22Rv1 (cell line): Measurements from ENCODE around the gene RASA3.

Source experiments
- H3K27ac ChIP-seq: fragments of 450-650 bp; 2 replicates; pipeline ENCODE4 v1.5.1; 2017
- CTCF ChIP-seq: fragments of 450-650 bp; IDR thresholded peaks from 2 replicates; pipeline ENCODE4 v1.5.1; 2017; ENCODE audit warnings: mild to moderate bottlenecking
- ZFX ChIP-seq: fragments of 450-650 bp; IDR thresholded peaks from 2 replicates; pipeline ENCODE4 v1.6.1; 2017; ENCODE audit warnings: antibody characterized with exemption, borderline replicate concordance

RASA3 gene

GRCh38 chr13:113997845-113998751 is 134.3 kb downstream of the RASA3 start:
- TF ChIP-seq CTCF, result no peak
- TF ChIP-seq ZFX, result no peak
- H3K27ac ChIP-seq, result no peak overlapping the region

DNA sequence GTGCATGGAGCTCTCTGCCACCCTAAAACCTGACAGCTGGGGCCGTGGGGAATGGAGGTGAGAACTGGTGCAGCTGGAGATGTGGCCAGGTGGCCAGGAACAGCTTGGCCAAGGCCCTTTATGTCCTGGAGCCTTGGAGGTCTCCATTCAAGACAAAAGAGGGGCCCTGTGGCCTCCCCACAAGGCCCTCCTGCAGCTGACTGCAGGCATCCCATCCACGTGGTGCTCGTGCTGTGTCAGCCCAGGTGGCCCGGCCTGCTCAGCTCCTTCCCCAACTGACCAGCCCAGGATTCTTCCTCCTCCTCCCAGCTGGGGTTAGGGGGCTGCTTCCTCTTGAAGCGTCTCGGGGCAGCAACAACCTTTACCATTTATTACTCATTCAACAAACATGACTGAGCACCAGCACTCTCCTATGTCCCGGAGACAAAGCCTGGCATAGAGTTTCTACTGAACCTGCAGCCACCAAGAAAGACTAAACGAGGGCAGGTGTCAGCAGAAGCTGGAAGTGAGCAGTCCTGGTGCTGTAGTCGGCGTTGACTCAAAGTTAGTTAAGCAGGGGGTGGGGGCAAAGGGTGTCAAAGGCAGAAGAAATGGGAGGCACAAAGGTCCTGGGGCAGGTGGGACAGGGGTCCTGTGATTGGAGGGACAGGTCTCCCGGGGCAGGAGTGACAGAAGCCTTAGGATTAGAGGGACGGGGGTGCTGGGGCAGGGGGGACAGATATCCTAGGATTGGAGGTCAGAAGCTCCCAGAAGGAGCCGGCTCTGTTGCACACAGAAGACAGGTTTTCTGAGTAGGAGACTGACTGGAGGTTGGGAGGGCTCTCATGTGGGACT is 135.3 kb downstream of the RASA3 start:
- H3K27ac ChIP-seq, result no peak overlapping the region
- TF ChIP-seq ZFX, result no peak
- TF ChIP-seq CTCF, result no peak

- TF ChIP-seq CTCF, result no peak
- no peak for TF ChIP-seq ZFX
These were observed 136.1 kb downstream of the RASA3 start for GRCh38 chr13:113996081-113996911.

GRCh38 chr13:113995051-113995601 is 137.3 kb downstream of the RASA3 start:
- TF ChIP-seq CTCF (no peak), ZFX (no peak)
- no peak overlapping the region for H3K27ac ChIP-seq

More at GRCh38 chr13:113996081-113996911, 136.1 kb downstream of the RASA3 start:
- H3K27ac ChIP-seq, result no peak overlapping the region

- H3K27ac ChIP-seq, result no peak overlapping the region
- TF ChIP-seq ZFX (no peak), CTCF (no peak)
These were observed 140.0 kb downstream of the RASA3 start for GRCh38 chr13:113992276-113993005.

DNA sequence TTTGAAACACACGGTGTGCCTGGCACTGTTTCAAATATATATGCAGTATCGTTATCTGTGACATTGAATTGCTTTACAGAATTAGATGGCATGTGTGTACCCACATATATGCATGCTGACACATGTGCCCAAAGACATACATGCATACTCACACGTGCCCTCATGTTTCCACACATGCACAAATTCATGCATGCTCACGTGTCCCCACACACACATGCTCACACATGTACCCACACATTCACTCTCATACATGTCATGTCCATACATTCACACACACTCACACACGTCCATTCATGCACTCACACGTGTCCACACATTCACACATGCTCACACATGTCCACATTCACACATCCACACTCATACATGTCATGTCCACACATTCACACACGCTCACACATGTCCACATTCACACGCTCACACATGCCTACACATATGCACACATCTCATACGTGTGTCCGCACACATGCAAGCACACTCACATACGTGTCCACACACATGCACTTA is 140.7 kb downstream of the RASA3 start:
- no peak for TF ChIP-seq CTCF
- TF ChIP-seq ZFX, result no peak

More for the DNA sequence above, 140.7 kb downstream of the RASA3 start:
- no peak overlapping the region for H3K27ac ChIP-seq
